ENCODE measurements around the gene FOXF1. TPM values are rescaled to one million over a fixed set of nuclear protein-coding genes. Genes with fewer than 3 reads are reported as not detected.

FOXF1 gene
- total RNA-seq, 1 experiment from 2014 or later, result 0.10 TPM

DNA sequence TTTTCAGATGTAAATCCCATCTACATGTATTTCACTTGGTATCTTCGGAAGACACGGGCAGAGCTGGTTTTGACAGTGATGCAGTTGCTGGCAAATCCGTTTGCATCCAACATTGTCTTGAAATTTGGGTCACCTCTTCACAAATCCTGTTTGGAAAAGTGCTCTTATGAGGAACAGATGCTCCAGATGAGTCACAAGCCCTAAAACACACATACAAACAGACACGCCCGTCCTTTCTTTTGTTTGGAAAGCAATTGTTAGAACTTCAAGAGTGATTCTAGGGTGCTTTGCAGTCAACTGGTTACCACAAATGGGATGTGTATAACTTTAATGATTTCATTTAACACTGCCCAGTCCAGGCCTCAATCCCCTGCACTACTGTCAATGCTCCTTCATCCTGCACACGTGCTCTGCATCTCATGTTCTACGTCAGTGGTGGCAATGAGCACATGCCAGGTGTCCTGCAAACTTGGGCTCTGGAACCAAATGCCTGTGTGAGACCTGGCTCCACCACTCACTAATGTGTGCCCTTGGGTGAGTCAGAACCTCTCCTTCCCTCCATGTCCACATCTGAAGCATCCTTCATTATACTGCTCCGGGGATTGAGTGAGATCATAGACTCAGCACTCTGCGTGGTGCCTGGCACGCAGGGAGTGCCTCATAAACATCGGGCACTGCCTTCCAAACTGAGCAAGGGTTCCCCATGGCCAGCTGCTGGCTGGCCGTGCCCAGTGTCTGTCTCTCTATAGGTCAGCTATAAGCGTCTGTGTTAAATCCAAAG is 19.3 kb upstream of the FOXF1 start:
- ATAC-seq (no peak), DNase-seq (ENCODE audit: low read depth, low spot score) (no peak)
- in situ Hi-C loops (cut with HindIII; ENCODE audit: low pct_unique_long_range_greater_than_20kb, low sequenced_read_pairs), result no loop called here
- ChIA-PET POLR2A (no interaction called here), CTCF (no interaction called here)
- H3K4me1 ChIP-seq (ENCODE audit: control insufficient read depth, insufficient read depth, low read length), result no peaks in the 10 kb centered on the region
- BruUV-seq (replicated peaks), result no TSS peak
- H3K4me3 ChIP-seq (ENCODE audit: low read depth in 2 of 2, low read length in 2 of 2), result no peak overlapping the region
- intact Hi-C loops (cut with micrococcal nuclease; ENCODE audit: unreplicated experiment), result no loop called here
- H3K27me3 ChIP-seq (ENCODE audit: control insufficient read depth, insufficient read depth, low read length), result peaks cover 17% of the 10 kb centered on the region; the same call in 1 of the 2 replicates
- TF ChIP-seq, protein P1, sequence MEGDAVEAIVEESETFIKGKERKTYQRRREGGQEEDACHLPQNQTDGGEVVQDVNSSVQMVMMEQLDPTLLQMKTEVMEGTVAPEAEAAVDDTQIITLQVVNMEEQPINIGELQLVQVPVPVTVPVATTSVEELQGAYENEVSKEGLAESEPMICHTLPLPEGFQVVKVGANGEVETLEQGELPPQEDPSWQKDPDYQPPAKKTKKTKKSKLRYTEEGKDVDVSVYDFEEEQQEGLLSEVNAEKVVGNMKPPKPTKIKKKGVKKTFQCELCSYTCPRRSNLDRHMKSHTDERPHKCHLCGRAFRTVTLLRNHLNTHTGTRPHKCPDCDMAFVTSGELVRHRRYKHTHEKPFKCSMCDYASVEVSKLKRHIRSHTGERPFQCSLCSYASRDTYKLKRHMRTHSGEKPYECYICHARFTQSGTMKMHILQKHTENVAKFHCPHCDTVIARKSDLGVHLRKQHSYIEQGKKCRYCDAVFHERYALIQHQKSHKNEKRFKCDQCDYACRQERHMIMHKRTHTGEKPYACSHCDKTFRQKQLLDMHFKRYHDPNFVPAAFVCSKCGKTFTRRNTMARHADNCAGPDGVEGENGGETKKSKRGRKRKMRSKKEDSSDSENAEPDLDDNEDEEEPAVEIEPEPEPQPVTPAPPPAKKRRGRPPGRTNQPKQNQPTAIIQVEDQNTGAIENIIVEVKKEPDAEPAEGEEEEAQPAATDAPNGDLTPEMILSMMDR (IDR thresholded peaks at IDR 0.05), result no peak
- TF ChIP-seq POLR2AphosphoS5 (IDR thresholded peaks at IDR 0.05; ENCODE audit: low read depth, low read length), result no peak
- no peak for TF ChIP-seq TCF7L2 (IDR thresholded peaks at IDR 0.05; ENCODE audit: low read depth, low read length)
- TF ChIP-seq, protein P2, sequence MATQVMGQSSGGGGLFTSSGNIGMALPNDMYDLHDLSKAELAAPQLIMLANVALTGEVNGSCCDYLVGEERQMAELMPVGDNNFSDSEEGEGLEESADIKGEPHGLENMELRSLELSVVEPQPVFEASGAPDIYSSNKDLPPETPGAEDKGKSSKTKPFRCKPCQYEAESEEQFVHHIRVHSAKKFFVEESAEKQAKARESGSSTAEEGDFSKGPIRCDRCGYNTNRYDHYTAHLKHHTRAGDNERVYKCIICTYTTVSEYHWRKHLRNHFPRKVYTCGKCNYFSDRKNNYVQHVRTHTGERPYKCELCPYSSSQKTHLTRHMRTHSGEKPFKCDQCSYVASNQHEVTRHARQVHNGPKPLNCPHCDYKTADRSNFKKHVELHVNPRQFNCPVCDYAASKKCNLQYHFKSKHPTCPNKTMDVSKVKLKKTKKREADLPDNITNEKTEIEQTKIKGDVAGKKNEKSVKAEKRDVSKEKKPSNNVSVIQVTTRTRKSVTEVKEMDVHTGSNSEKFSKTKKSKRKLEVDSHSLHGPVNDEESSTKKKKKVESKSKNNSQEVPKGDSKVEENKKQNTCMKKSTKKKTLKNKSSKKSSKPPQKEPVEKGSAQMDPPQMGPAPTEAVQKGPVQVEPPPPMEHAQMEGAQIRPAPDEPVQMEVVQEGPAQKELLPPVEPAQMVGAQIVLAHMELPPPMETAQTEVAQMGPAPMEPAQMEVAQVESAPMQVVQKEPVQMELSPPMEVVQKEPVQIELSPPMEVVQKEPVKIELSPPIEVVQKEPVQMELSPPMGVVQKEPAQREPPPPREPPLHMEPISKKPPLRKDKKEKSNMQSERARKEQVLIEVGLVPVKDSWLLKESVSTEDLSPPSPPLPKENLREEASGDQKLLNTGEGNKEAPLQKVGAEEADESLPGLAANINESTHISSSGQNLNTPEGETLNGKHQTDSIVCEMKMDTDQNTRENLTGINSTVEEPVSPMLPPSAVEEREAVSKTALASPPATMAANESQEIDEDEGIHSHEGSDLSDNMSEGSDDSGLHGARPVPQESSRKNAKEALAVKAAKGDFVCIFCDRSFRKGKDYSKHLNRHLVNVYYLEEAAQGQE (IDR thresholded peaks at IDR 0.05; ENCODE audit: insufficient read depth in 1 of 2, low read depth in 2 of 2, low read length in 1 of 2), result no peak
- no peaks in the 10 kb centered on the region for H3K9me3 ChIP-seq (ENCODE audit: control insufficient read depth, insufficient read depth, low read depth, low read length)
- no peaks in the 10 kb centered on the region for H3K36me3 ChIP-seq (ENCODE audit: control insufficient read depth, insufficient read depth, low read length)
- H3K27ac ChIP-seq (ENCODE audit: low read length), result no peak overlapping the region

DNA sequence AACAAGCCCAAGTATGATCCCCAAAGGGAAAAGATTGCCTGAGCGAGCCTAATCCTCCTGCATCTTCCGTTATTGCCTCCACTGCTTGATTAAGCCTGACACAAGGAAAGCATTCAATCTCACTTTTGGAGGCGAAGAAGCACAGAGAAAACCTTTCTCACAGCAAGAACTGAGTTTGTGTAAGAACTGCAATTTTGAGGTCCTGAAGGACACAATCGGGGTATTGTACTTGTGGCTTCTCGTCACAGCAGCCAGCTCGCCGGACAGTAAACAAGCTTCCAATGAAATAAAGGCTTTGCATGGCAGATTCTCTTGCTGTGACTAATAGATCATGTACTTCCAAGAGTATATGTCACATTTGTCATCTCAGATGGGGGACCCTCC is 18.7 kb upstream of the FOXF1 start:
- DNase-seq (ENCODE audit: low read depth, low spot score) (no peak), ATAC-seq (no peak)
- no TSS peak for BruUV-seq (replicated peaks)
- H3K36me3 ChIP-seq (ENCODE audit: control insufficient read depth, insufficient read depth, low read length), result no peaks in the 10 kb centered on the region
- TF ChIP-seq, protein P1 (IDR thresholded peaks at IDR 0.05), result no peak
- TF ChIP-seq, protein P2 (IDR thresholded peaks at IDR 0.05; ENCODE audit: insufficient read depth in 1 of 2, low read depth in 2 of 2, low read length in 1 of 2), result no peak
- TF ChIP-seq POLR2AphosphoS5 (IDR thresholded peaks at IDR 0.05; ENCODE audit: low read depth, low read length), result no peak
- TF ChIP-seq TCF7L2 (IDR thresholded peaks at IDR 0.05; ENCODE audit: low read depth, low read length), result no peak
- in situ Hi-C loops (cut with HindIII; ENCODE audit: low pct_unique_long_range_greater_than_20kb, low sequenced_read_pairs) (no loop called here), intact Hi-C loops (cut with micrococcal nuclease; ENCODE audit: unreplicated experiment) (no loop called here)
- peaks cover 19% of the 10 kb centered on the region; the same call in 1 of the 2 replicates for H3K27me3 ChIP-seq (ENCODE audit: control insufficient read depth, insufficient read depth, low read length)
- CTCF ChIA-PET, result no interaction called here
- H3K27ac ChIP-seq (ENCODE audit: low read length), result no peak overlapping the region
- H3K4me1 ChIP-seq (ENCODE audit: control insufficient read depth, insufficient read depth, low read length), result no peaks in the 10 kb centered on the region
- H3K9me3 ChIP-seq (ENCODE audit: control insufficient read depth, insufficient read depth, low read depth, low read length), result no peaks in the 10 kb centered on the region
- POLR2A ChIA-PET, result no interaction called here
- H3K4me3 ChIP-seq (ENCODE audit: low read depth in 2 of 2, low read length in 2 of 2), result no peak overlapping the region

All from Panc1 (cell line).